Endothelial cell of umbilical vein (primary cell): ENCODE results near the gene UNC13D. TPM values are rescaled to one million over a fixed set of nuclear protein-coding genes. Genes with fewer than 3 reads are reported as not detected.

Experiments
- BruUV-seq: library from RNA; stranded (reverse); fragments of 400-500 nt; replicated peaks from 2 replicates; lab custom pipeline; 2021; lab: Mats Ljungman, UMichigan
- CTCF ChIA-PET: fragments of 300-600, 350-600 bp; sonication (Branson Sonifier 250); formaldehyde crosslinking; loops from one replicate; lab custom pipeline; 2021; ENCODE audit warnings: antibody characterized with exemption, inconsistent platforms; lab: Charles Lee
- POLR2A ChIA-PET: fragments of 300-600, 350-600 bp; sonication (Branson Sonifier 250); formaldehyde crosslinking; loops from one replicate; lab custom pipeline; 2021; ENCODE audit warnings: antibody characterized with exemption, inconsistent platforms; lab: Charles Lee
- DNase-seq: peaks from one replicate; pipeline ENCODE4 v3.0.0-alpha.2; 2011; ENCODE audit warnings: low read depth, low spot score
- FAIRE-seq: peaks from 2 replicates; lab custom pipeline; 2011; peaks lifted over from hg19 to GRCh38; lab: Jason Lieb, UNC
- H2AFZ ChIP-seq: 2 replicates; pipeline ENCODE4 v1.6.0; 2012; ENCODE audit warnings: low read depth, low read length, control low read depth, inconsistent platforms
- H3K27ac ChIP-seq: 2 replicates; pipeline ENCODE4 v1.5.1; 2011; ENCODE audit warnings: low read depth, mild to moderate bottlenecking, control low read depth, low read length, moderate library complexity; ENCODE audit not compliant: insufficient read depth
- H3K27me3 ChIP-seq, 2 experiments: 2 replicates each; pipeline versions ENCODE4 v1.6.0 to v1.6.1; 2011; ENCODE audit warnings: low read length in 2 of 2, mixed read lengths in 1 of 2; ENCODE audit not compliant: control insufficient read depth in 2 of 2, insufficient read depth in 2 of 2
- H3K36me3 ChIP-seq, 2 experiments: 2 replicates in 1 of 2; 3 replicates in 1 of 2; pipeline ENCODE4 v1.5.1; 2011; ENCODE audit warnings: low read length in 2 of 2, mild to moderate bottlenecking in 1 of 2, moderate library complexity in 1 of 2; ENCODE audit not compliant: control insufficient read depth in 2 of 2, insufficient read depth in 2 of 2; ENCODE audit errors: extremely low read depth in 1 of 2
- H3K4me1 ChIP-seq: 3 replicates; pipeline ENCODE4 v1.5.1; 2011; ENCODE audit warnings: mild to moderate bottlenecking, low read length; ENCODE audit not compliant: control insufficient read depth, insufficient read depth; ENCODE audit errors: extremely low read depth
- H3K4me2 ChIP-seq: 2 replicates; pipeline ENCODE4 v1.6.1; 2011; ENCODE audit warnings: low read length, control low read depth, mixed read lengths; ENCODE audit not compliant: insufficient read depth
- H3K4me3 ChIP-seq, 3 experiments: fragments of 200-600 bp in 1 of 3; sonication (generic), shearing (Covaris generic) in 1 of 3; replicated peaks in 1 of 3; 2 replicates each; pipeline ENCODE4 v1.5.1; 2011 to 2016; ENCODE audit warnings: control low read depth in 3 of 3, low read length in 3 of 3, mild to moderate bottlenecking in 2 of 3, inconsistent platforms in 1 of 3, low read depth in 1 of 3, moderate library complexity in 1 of 3; ENCODE audit not compliant: insufficient read depth in 1 of 3
- H3K79me2 ChIP-seq: 2 replicates; pipeline ENCODE4 v1.6.0; 2012; ENCODE audit warnings: low read length, inconsistent platforms; ENCODE audit not compliant: control insufficient read depth, insufficient read depth
- H3K9ac ChIP-seq: replicated peaks from 2 replicates; pipeline ENCODE3; 2011; ENCODE audit warnings: low read length, control low read depth; ENCODE audit not compliant: insufficient read depth; ENCODE audit errors: extremely low read depth
- H3K9me1 ChIP-seq: replicated peaks from 3 replicates; pipeline ENCODE4 v1.6.0; 2011; ENCODE audit warnings: mild to moderate bottlenecking, low read length; ENCODE audit not compliant: control insufficient read depth, insufficient read depth; ENCODE audit errors: extremely low read depth
- H3K9me3 ChIP-seq: replicated peaks from 2 replicates; pipeline ENCODE4 v1.5.1; 2012; ENCODE audit warnings: low read length, inconsistent platforms; ENCODE audit not compliant: control insufficient read depth, insufficient read depth
- H4K20me1 ChIP-seq: replicated peaks from 2 replicates; pipeline ENCODE3; 2011; ENCODE audit warnings: mild to moderate bottlenecking, low read length; ENCODE audit not compliant: control insufficient read depth, insufficient read depth; ENCODE audit errors: extremely low read depth
- EZH2 ChIP-seq: IDR thresholded peaks from 2 replicates; pipeline ENCODE4 v1.6.1; 2012; ENCODE audit warnings: borderline replicate concordance, low read depth, mild to moderate bottlenecking, moderate library complexity, low read length, inconsistent platforms; ENCODE audit not compliant: severe bottlenecking
- FOS ChIP-seq: IDR thresholded peaks from 2 replicates; pipeline ENCODE4 v1.6.1; 2011; ENCODE audit warnings: mild to moderate bottlenecking, low read length, moderate library complexity, borderline replicate concordance; ENCODE audit not compliant: insufficient read depth
- GATA2 ChIP-seq: IDR thresholded peaks from 2 replicates; pipeline ENCODE4 v1.7.0; 2011; ENCODE audit warnings: low read depth, mild to moderate bottlenecking, moderate library complexity, mixed read lengths, low read length; ENCODE audit not compliant: insufficient read length, insufficient read depth
- JUN ChIP-seq: IDR thresholded peaks from 2 replicates; pipeline ENCODE4 v1.6.1; 2011; ENCODE audit warnings: borderline replicate concordance, low read depth; ENCODE audit not compliant: insufficient read length, insufficient read depth
- MYC ChIP-seq: IDR thresholded peaks from one replicate; pipeline ENCODE4 v1.6.1; 2011; ENCODE audit warnings: mild to moderate bottlenecking, low read depth, low read length
- POLR2A ChIP-seq: IDR thresholded peaks from 2 replicates; pipeline ENCODE4 v1.6.1; 2012; ENCODE audit warnings: low read depth, mild to moderate bottlenecking, control low read depth, low read length
- POLR2AphosphoS5 ChIP-seq: IDR thresholded peaks from 2 replicates; pipeline ENCODE4 v1.6.1; 2012; ENCODE audit warnings: low read depth, mild to moderate bottlenecking, control low read depth, low read length, moderate library complexity; ENCODE audit not compliant: insufficient read depth
- dilution Hi-C: fragments of 300-500 bp; cut with MboI; formaldehyde crosslinking; loops from one replicate; pipeline ENCODE4 v1.15.0; 2019; ENCODE audit warnings: low sequenced_read_pairs; ENCODE audit not compliant: extremely low pct_ligation_motif_present
- intact Hi-C: fragments of 100-400 bp; cut with micrococcal nuclease; formaldehyde crosslinking; loops from one replicate; pipeline ENCODE4 v1.10.0; 2022
- polyA plus RNA-seq, 4 experiments: library from polyadenylated mRNA; depleted of rRNA in 3 of 4; stranded (reverse) in 3 of 4; unstranded in 1 of 4; fragments of >200 nt; gene quantifications; 2 replicates each; pipeline versions ENCODE4 v1.2.1 to v1.2.3, GENCODE V29; 2011 to 2012; ENCODE audit warnings: missing spikeins in 1 of 4
- total RNA-seq: library from RNA; stranded (reverse); gene quantifications from 2 replicates; pipeline ENCODE4 v1.2.3, GENCODE V29; 2021
- TF ChIP-seq, protein P1 (sequence below): IDR thresholded peaks from 2 replicates; pipeline ENCODE4 v1.6.1; 2011; ENCODE audit not compliant: insufficient read depth, insufficient read length
- TF ChIP-seq, protein P2 (sequence below), 2 donors: IDR thresholded peaks; 1 replicate in 1 of 2; 2 replicates in 1 of 2; pipeline ENCODE4 v1.5.1; 2011; ENCODE audit warnings: low read length in 2 of 2, mild to moderate bottlenecking in 2 of 2, moderate library complexity in 2 of 2, control low read depth in 1 of 2, inconsistent platforms in 1 of 2, low read depth in 1 of 2; ENCODE audit not compliant: insufficient read depth in 1 of 2; ENCODE audit errors: extremely low read depth in 1 of 2

Gene UNC13D
- total and polyA plus RNA-seq, 2 donors (not counting 3 experiments of a cell fraction or from before 2014, with no cell fraction given), result 6.9 to 14.9 TPM

DNA sequence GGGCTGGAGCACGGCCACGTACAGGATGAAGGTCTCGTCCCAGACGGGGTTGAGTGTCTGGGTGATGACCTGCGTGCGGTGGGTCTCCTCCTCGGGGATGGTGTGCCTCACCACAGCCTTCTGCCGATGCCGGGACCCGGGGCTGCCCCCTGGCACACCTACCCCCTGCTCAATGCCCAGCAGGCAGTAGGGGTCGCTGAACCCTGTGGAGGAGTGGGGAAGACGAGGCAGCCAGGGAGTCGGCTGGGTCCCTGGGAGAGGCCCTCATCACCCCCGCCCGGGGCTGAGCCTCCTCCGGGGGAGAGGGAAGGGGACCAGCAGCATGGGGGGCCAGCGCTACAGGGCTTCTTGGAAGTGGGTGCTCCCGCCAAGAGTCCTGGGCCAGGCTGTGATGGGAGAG is 1.8 kb downstream of the UNC13D start:
- ChIA-PET CTCF (no interaction called here), POLR2A (no interaction called here)
- Histone ChIP-seq H3K27me3 (no peaks in the 10 kb centered on the region), H3K9ac (no peak overlapping the region), H3K79me2 (no peaks in the 10 kb centered on the region), H3K36me3 (peaks cover 0 to 11% of the 10 kb centered on the region in 2 experiments), H4K20me1 (no peaks in the 10 kb centered on the region), H3K4me3 (no peak overlapping the region), H3K4me2 (no peak overlapping the region), H3K27ac (no peak overlapping the region), H3K4me1 (peaks cover 30% of the 10 kb centered on the region), H2AFZ (no peak overlapping the region), H3K9me1 (no peaks in the 10 kb centered on the region), H3K9me3 (no peaks in the 10 kb centered on the region)
- no peak for FAIRE-seq
- intact Hi-C loops, result no loop called here
- DNase-seq, result no peak
- dilution Hi-C loops, result no loop called here
- no peak for TF ChIP-seq POLR2AphosphoS5
- no peak for TF ChIP-seq MYC
- TF ChIP-seq, protein P1, sequence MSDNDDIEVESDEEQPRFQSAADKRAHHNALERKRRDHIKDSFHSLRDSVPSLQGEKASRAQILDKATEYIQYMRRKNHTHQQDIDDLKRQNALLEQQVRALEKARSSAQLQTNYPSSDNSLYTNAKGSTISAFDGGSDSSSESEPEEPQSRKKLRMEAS, result no peak
- no peak for TF ChIP-seq EZH2
- TF ChIP-seq POLR2A, result no peak
- no peak for TF ChIP-seq GATA2
- no peak for TF ChIP-seq JUN
- TF ChIP-seq, protein P2, sequence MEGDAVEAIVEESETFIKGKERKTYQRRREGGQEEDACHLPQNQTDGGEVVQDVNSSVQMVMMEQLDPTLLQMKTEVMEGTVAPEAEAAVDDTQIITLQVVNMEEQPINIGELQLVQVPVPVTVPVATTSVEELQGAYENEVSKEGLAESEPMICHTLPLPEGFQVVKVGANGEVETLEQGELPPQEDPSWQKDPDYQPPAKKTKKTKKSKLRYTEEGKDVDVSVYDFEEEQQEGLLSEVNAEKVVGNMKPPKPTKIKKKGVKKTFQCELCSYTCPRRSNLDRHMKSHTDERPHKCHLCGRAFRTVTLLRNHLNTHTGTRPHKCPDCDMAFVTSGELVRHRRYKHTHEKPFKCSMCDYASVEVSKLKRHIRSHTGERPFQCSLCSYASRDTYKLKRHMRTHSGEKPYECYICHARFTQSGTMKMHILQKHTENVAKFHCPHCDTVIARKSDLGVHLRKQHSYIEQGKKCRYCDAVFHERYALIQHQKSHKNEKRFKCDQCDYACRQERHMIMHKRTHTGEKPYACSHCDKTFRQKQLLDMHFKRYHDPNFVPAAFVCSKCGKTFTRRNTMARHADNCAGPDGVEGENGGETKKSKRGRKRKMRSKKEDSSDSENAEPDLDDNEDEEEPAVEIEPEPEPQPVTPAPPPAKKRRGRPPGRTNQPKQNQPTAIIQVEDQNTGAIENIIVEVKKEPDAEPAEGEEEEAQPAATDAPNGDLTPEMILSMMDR (IDR thresholded peaks at IDR 0.05; ENCODE audit: extremely low read depth in 1 of 2, insufficient read depth in 1 of 2, low read depth in 1 of 2, low read length in 2 of 2), result no peak
- no peak for TF ChIP-seq FOS
- BruUV-seq, result no TSS peak
